ENCODE data around the gene TSPEAR. TPM values are rescaled to one million over a fixed set of nuclear protein-coding genes. Genes with fewer than 3 reads are reported as not detected.

TSPEAR gene
- total RNA-seq, 4 donors from 2014 or later, result not detected

DNA sequence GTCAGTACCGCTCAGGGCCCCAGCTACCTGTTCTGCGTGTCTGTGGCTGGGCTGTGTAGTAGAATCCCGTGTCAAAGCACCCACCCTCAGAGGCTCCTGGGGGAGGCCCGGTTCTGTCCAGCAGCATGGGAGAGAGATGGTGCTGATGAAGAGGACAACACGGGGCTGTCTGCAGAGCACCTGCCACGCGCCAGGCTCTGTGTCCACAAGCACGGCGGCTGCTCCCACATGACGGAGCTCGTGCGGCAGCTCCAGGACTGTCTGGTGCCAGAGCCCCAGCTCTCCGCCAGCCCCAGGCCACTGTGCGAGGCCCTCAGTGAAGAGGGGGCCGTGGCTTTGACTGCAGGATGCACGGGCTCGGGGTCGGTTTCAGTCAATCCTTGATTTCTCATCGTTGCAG, 42.0 kb upstream of the TSPEAR start:
- Histone ChIP-seq H3K9me3 (no peaks in the 10 kb centered on the region), H3K27me3 (peaks cover 0 to 14% (median 7%) of the 10 kb centered on the region in 3 donors), H3K4me1 (no peaks in the 10 kb centered on the region), H3K4me3 (no peak overlapping the region), H3K27ac (no peak overlapping the region), H3K36me3 (no peaks in the 10 kb centered on the region)
- ATAC-seq (no peak), DNase-seq (no peak)
- TF ChIP-seq, protein P1, sequence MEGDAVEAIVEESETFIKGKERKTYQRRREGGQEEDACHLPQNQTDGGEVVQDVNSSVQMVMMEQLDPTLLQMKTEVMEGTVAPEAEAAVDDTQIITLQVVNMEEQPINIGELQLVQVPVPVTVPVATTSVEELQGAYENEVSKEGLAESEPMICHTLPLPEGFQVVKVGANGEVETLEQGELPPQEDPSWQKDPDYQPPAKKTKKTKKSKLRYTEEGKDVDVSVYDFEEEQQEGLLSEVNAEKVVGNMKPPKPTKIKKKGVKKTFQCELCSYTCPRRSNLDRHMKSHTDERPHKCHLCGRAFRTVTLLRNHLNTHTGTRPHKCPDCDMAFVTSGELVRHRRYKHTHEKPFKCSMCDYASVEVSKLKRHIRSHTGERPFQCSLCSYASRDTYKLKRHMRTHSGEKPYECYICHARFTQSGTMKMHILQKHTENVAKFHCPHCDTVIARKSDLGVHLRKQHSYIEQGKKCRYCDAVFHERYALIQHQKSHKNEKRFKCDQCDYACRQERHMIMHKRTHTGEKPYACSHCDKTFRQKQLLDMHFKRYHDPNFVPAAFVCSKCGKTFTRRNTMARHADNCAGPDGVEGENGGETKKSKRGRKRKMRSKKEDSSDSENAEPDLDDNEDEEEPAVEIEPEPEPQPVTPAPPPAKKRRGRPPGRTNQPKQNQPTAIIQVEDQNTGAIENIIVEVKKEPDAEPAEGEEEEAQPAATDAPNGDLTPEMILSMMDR (IDR thresholded peaks at IDR 0.05 in 4 of 5, conservative IDR thresholded peaks at IDR 0.05 in 1 of 5), result no peak
- no peak for TF ChIP-seq POLR2A (IDR thresholded peaks at IDR 0.05)
- intact Hi-C loops (cut with DNase I; ENCODE audit: low total_unique reads) (no loop called here), in situ Hi-C loops (cut with MboI; ENCODE audit: low sequenced_read_pairs in 4 of 4) (no loop called here)

DNA sequence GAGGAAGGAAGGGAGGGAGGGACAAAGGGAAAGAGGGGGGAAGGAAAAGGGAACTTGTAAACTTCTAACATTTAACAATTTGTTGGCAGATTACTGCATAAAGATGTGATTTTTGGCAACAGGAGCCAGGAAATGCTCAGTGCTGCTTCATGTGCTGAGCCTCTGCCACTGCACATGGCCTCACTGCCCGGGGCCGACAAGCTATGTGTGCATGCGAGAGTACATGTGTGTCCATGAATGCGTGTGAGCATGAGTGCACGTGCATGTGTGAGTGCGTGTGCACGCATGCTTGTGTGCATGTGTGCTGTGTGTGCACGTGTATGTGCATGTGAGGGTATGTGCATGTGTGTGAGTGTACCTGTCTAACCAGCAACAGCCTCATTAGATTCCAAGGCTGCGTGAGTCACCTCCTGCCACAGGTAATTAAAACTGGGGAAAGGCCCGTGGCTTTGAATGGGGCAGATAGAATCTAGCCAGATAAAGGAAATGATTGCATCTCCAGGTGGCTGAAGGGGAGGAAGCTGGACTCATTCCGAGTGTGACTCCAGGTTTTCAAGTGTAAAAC, 41.4 kb upstream of the TSPEAR start:
- intact Hi-C loops (cut with DNase I; ENCODE audit: low total_unique reads), result no loop called here
- H3K4me1 ChIP-seq, result no peaks in the 10 kb centered on the region
- DNase-seq (no peak), ATAC-seq (no peak)
- peaks cover 0 to 14% (median 7%) of the 10 kb centered on the region in 3 donors for H3K27me3 ChIP-seq
- no peaks in the 10 kb centered on the region for H3K36me3 ChIP-seq
- H3K27ac ChIP-seq, result no peak overlapping the region
- no peak overlapping the region for H3K4me3 ChIP-seq
- in situ Hi-C loops (cut with MboI; ENCODE audit: low sequenced_read_pairs in 4 of 4), result no loop called here
- no peaks in the 10 kb centered on the region for H3K9me3 ChIP-seq
- no peak for TF ChIP-seq POLR2A (IDR thresholded peaks at IDR 0.05)
- TF ChIP-seq, protein P1 (IDR thresholded peaks at IDR 0.05 in 4 of 5, conservative IDR thresholded peaks at IDR 0.05 in 1 of 5), result no peak

DNA sequence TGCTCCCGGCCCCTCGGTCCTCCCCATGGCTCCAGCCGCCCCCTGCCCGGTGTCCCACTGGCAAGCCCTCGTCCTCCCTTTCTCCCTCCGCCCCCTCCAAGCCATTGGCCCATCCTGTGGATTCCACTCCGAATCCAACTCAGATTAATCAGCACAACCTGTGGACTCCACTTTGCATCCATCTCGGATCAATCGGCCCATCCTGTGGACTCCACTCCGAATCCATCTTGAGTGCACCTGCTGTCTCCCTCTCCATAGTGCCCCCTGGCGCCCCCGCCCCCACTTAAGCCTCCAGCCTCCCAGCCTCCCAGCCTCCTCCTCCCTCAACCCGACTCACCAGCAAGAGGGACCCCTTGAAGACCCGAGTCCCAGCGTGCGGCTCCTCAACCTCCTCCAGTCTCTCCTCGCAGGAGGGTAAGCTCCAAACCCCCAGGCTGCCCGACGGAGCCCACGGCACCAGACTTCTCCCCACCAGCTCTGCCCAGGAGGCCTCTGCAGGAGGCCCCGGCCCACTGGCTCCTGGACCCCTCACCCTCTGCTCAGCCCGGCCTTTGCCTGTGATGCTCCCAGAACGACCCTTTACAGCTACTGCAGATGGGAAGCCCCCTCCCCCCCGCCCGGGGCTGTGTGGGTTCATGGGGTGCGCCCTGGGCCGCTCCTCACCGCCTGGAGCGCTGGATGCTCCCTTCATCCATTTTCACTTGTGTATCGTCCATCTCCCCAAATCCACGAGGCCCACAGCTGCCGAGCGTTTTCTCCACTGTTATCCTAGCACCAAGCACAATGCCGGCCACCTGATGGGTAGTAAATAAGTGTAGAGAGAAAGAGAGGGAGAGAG, 40.6 kb upstream of the TSPEAR start:
- Histone ChIP-seq H3K9me3 (no peaks in the 10 kb centered on the region), H3K27me3 (peaks cover 0 to 14% (median 7%) of the 10 kb centered on the region in 3 donors), H3K4me3 (no peak overlapping the region), H3K36me3 (no peaks in the 10 kb centered on the region), H3K4me1 (no peaks in the 10 kb centered on the region), H3K27ac (no peak overlapping the region)
- no peak for DNase-seq
- ATAC-seq, result no peak
- in situ Hi-C loops (cut with MboI; ENCODE audit: low sequenced_read_pairs in 4 of 4), result no loop called here
- intact Hi-C loops (cut with DNase I; ENCODE audit: low total_unique reads), result no loop called here
- no peak for TF ChIP-seq POLR2A (IDR thresholded peaks at IDR 0.05)
- TF ChIP-seq, protein P1 (IDR thresholded peaks at IDR 0.05 in 4 of 5, conservative IDR thresholded peaks at IDR 0.05 in 1 of 5), result no peak

DNA sequence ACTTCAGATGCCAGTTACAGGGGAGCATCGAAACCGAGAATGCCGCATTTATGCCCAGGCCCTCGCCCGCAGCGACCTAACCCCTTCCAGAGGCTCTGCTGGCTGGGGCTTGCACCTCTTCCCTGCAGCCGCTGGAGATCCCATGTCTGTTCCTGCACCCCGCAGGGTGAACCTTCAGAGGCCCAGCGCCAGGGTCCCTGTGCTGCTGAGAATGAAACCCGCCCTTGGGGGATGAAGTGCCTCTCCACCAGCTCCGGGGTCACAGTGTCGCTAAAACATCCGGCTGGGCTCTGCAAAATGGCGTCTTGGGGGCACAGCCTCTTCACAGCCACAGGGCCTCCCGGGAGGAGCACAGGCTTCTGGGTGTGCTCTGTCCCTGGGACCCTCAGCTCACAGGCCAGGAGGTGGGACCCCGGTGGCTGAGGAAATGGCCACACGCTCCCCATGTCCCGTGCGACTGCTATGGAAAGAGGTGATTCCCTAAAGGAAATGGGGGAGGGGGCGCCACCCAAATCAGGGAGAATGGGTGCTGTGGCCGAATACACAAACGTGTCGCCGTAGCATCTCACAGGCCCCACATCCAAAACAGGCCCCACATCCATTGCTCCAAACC, 39.9 kb upstream of the TSPEAR start:
- no peak overlapping the region for H3K27ac ChIP-seq
- in situ Hi-C loops (cut with MboI; ENCODE audit: low sequenced_read_pairs in 4 of 4) (no loop called here), intact Hi-C loops (cut with DNase I; ENCODE audit: low total_unique reads) (no loop called here)
- TF ChIP-seq, protein P1 (IDR thresholded peaks at IDR 0.05 in 4 of 5, conservative IDR thresholded peaks at IDR 0.05 in 1 of 5), result no peak
- no peak for TF ChIP-seq POLR2A (IDR thresholded peaks at IDR 0.05)
- ATAC-seq (no peak), DNase-seq (no peak)
- no peaks in the 10 kb centered on the region for H3K9me3 ChIP-seq
- no peaks in the 10 kb centered on the region for H3K36me3 ChIP-seq
- H3K27me3 ChIP-seq, result peaks cover 0 to 14% (median 9%) of the 10 kb centered on the region in 3 donors
- no peak overlapping the region for H3K4me3 ChIP-seq
- no peaks in the 10 kb centered on the region for H3K4me1 ChIP-seq

Measured in gastrocnemius medialis (tissue), 4 donors.